ENCODE data around the gene LGI1. TPM values are rescaled to one million over a fixed set of nuclear protein-coding genes. Genes with fewer than 3 reads are reported as not detected.

Gene LGI1
- total and polyA plus RNA-seq, 9 of the 15 experiments (the other 6 are each of a cell fraction or from before 2014, with no cell fraction given) = not detected

DNA sequence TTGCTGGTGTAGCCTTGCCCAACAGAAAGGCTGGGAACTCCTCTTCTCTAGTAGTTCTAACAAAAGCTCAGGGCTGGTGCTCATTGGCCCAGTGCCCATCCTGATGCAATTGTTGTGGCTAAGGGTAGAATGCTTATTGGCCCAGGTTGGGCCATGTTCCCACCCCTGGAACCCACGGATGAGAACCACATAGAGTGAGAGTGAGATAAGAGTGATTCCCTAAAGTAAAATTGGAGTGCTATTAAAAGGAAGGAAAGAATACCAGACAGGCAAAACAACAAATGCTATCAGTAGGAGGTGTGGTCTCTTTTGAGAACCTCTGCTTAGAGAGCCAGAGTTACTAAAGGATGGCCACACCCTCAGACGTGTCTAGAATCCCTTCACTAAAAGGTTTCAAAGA, 49.2 kb downstream of the LGI1 start (continued):
- TF ChIP-seq, protein P1, sequence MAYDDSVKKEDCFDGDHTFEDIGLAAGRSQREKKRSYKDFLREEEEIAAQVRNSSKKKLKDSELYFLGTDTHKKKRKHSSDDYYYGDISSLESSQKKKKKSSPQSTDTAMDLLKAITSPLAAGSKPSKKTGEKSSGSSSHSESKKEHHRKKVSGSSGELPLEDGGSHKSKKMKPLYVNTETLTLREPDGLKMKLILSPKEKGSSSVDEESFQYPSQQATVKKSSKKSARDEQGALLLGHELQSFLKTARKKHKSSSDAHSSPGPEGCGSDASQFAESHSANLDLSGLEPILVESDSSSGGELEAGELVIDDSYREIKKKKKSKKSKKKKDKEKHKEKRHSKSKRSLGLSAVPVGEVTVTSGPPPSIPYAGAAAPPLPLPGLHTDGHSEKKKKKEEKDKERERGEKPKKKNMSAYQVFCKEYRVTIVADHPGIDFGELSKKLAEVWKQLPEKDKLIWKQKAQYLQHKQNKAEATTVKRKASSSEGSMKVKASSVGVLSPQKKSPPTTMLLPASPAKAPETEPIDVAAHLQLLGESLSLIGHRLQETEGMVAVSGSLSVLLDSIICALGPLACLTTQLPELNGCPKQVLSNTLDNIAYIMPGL (CRISPR knock-in tag; IDR thresholded peaks at IDR 0.05) = no peak
- TF ChIP-seq NRF1 (conservative IDR thresholded peaks at IDR 0.05 in 1 of 2, IDR thresholded peaks at IDR 0.05 in 1 of 2) = no peak

DNA sequence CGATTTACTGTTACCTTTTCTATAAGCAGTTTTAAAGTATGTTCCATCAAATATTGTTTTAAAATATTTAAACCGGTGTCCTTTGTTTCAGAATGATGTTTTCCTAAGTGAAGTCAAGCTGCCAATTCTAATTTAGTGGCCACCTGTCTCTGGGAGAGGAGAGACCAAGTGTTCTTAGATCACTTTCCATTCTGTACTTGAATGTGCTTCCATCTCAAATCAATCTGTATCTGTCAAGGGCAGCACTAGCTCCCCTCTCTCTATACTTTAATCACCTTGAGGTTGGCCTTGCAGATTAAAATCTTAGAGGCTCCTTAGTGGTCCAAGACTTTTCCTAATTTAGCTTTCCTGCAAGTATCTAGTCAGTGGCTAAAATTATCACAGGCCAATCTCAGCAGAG, 49.6 kb downstream of the LGI1 start:
- H3K27me3 ChIP-seq (ENCODE audit: control insufficient read depth in 2 of 2, insufficient read depth in 2 of 2, low read length in 2 of 2) = no peaks in the 10 kb centered on the region
- ChIA-PET POLR2A (no interaction called here), CTCF (ENCODE audit: low intra/inter-chr PET ratio) (no interaction called here)
- H3K4me2 ChIP-seq (ENCODE audit: insufficient read depth, low read length) = no peak overlapping the region
- no peaks in the 10 kb centered on the region for H3K79me2 ChIP-seq (ENCODE audit: control insufficient read depth, insufficient read depth, low read length)
- no peak for DNase-seq (ENCODE audit: extremely low read depth in 1 of 4, low spot score in 3 of 4)
- no TSS peak for BruUV-seq (replicated peaks)
- ATAC-seq = no peak
- H3K9me1 ChIP-seq (ENCODE audit: control insufficient read depth, insufficient read depth, low read length) = no peaks in the 10 kb centered on the region
- no peak overlapping the region for H3K9ac ChIP-seq (ENCODE audit: insufficient read depth in 1 of 2, low read depth in 2 of 2, low read length in 2 of 2)
- intact Hi-C loops (cut with micrococcal nuclease) (no loop called here), in situ Hi-C loops (cut with MboI) (no loop called here)
- 0% methylated on average over 2 of the region's 2 CpGs for WGBS (ENCODE audit: insufficient coverage, low coverage, missing lambda C conversion rate)
- no peaks in the 10 kb centered on the region for H4K20me1 ChIP-seq (replicated peaks; ENCODE audit: control insufficient read depth, insufficient read depth, low read length)
- no peaks in the 10 kb centered on the region for H3K36me3 ChIP-seq (ENCODE audit: control insufficient read depth, insufficient read depth, low read length)
- H3K9me3 ChIP-seq (replicated peaks; ENCODE audit: control insufficient read depth, insufficient read depth, low read depth, low read length) = no peaks in the 10 kb centered on the region
- FAIRE-seq = no peak
- H3K4me3 ChIP-seq = no peak overlapping the region
- H3K4me1 ChIP-seq (replicated peaks in 1 of 2; ENCODE audit: control insufficient read depth in 2 of 2, insufficient read depth in 2 of 2, low read length in 2 of 2) = no peaks in the 10 kb centered on the region
- H2AFZ ChIP-seq (ENCODE audit: low read depth, low read length) = no peak overlapping the region
- H3K27ac ChIP-seq (ENCODE audit: extremely low read depth, low read depth, low read length) = no peak overlapping the region
- TF ChIP-seq, protein P2, sequence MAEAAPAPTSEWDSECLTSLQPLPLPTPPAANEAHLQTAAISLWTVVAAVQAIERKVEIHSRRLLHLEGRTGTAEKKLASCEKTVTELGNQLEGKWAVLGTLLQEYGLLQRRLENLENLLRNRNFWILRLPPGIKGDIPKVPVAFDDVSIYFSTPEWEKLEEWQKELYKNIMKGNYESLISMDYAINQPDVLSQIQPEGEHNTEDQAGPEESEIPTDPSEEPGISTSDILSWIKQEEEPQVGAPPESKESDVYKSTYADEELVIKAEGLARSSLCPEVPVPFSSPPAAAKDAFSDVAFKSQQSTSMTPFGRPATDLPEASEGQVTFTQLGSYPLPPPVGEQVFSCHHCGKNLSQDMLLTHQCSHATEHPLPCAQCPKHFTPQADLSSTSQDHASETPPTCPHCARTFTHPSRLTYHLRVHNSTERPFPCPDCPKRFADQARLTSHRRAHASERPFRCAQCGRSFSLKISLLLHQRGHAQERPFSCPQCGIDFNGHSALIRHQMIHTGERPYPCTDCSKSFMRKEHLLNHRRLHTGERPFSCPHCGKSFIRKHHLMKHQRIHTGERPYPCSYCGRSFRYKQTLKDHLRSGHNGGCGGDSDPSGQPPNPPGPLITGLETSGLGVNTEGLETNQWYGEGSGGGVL (CRISPR knock-in tag; IDR thresholded peaks at IDR 0.05) = no peak
- TF ChIP-seq ETV5 (CRISPR knock-in tag; IDR thresholded peaks at IDR 0.05; ENCODE audit: low read depth) (no peak), NFE2L1 (tag; IDR thresholded peaks at IDR 0.05; ENCODE audit: borderline replicate concordance, low read depth) (no peak), FOS (IDR thresholded peaks at IDR 0.05; ENCODE audit: extremely low read depth, insufficient read length) (no peak), ZC3H8 (IDR thresholded peaks at IDR 0.05) (no peak)
- TF ChIP-seq, protein P3, sequence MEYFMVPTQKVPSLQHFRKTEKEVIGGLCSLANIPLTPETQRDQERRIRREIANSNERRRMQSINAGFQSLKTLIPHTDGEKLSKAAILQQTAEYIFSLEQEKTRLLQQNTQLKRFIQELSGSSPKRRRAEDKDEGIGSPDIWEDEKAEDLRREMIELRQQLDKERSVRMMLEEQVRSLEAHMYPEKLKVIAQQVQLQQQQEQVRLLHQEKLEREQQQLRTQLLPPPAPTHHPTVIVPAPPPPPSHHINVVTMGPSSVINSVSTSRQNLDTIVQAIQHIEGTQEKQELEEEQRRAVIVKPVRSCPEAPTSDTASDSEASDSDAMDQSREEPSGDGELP (CRISPR knock-in tag; IDR thresholded peaks at IDR 0.05; ENCODE audit: borderline replicate concordance) = no peak
- TF ChIP-seq, protein P4, sequence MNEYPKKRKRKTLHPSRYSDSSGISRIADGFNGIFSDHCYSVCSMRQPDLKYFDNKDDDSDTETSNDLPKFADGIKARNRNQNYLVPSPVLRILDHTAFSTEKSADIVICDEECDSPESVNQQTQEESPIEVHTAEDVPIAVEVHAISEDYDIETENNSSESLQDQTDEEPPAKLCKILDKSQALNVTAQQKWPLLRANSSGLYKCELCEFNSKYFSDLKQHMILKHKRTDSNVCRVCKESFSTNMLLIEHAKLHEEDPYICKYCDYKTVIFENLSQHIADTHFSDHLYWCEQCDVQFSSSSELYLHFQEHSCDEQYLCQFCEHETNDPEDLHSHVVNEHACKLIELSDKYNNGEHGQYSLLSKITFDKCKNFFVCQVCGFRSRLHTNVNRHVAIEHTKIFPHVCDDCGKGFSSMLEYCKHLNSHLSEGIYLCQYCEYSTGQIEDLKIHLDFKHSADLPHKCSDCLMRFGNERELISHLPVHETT (CRISPR knock-in tag; conservative IDR thresholded peaks at IDR 0.05 in 1 of 2, IDR thresholded peaks at IDR 0.05 in 1 of 2) = no peak

Data from K562 (cell line).